Adrenal gland (tissue), 5 donors: Measurements from ENCODE around the gene SPATA31D3.
"Not testable (repeated sequence)": the region's sequence is repeated elsewhere in the genome, so short reads cannot be mapped to it uniquely, and the experiment has no call there.

Experiments used
- POLR2A ChIP-seq, 2 donors: fragments of 450-650 bp; IDR thresholded peaks; one replicate each; pipeline ENCODE4 v1.6.1; 2017; ENCODE audit warnings: antibody characterized with exemption in 2 of 2, mild to moderate bottlenecking in 2 of 2, moderate library complexity in 1 of 2
- TF ChIP-seq, protein P1 (sequence below), 6 experiments: fragments of 450-650 bp in 4 of 6; fragments of 200-600 bp in 2 of 6; sonication (generic) in 1 of 6; IDR thresholded peaks; 1 replicate in 5 of 6; 2 replicates in 1 of 6; pipeline versions ENCODE4 v1.5.1 to v1.8.0; 2016 to 2021; ENCODE audit warnings: antibody characterized with exemption in 6 of 6, mild to moderate bottlenecking in 2 of 6, moderate library complexity in 1 of 6
- donor health status: DM: no; HTN: no; CAD: no.

DNA sequence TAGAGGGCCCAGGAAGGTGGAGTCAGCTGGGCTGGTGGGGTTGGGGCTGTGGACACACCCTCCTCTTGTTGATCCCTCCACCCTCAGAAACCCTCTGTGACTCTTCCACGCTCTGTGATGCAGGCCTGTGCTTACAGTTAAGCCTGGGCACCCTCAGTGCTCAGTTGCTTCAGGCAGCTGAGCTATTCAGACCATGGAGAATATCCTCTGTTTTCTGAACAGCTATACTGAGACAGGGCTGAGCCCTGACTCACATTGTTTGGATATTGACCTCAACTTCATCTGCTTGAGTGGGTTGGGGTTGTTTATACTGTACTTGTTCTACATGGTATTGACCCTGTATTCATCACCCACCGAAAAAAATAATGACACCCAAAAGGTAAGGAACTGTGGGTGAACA, at the start of gene SPATA31D3:
- TF ChIP-seq, protein P1, sequence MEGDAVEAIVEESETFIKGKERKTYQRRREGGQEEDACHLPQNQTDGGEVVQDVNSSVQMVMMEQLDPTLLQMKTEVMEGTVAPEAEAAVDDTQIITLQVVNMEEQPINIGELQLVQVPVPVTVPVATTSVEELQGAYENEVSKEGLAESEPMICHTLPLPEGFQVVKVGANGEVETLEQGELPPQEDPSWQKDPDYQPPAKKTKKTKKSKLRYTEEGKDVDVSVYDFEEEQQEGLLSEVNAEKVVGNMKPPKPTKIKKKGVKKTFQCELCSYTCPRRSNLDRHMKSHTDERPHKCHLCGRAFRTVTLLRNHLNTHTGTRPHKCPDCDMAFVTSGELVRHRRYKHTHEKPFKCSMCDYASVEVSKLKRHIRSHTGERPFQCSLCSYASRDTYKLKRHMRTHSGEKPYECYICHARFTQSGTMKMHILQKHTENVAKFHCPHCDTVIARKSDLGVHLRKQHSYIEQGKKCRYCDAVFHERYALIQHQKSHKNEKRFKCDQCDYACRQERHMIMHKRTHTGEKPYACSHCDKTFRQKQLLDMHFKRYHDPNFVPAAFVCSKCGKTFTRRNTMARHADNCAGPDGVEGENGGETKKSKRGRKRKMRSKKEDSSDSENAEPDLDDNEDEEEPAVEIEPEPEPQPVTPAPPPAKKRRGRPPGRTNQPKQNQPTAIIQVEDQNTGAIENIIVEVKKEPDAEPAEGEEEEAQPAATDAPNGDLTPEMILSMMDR (IDR thresholded peaks at IDR 0.05), result not testable (repeated sequence)
- TF ChIP-seq POLR2A (IDR thresholded peaks at IDR 0.05), result not testable (repeated sequence)
